Upper lobe of right lung (tissue), 1 donor: Measurements from ENCODE around the gene P2RX3. TPM values are rescaled to one million over a fixed set of nuclear protein-coding genes. Genes with fewer than 3 reads are reported as not detected.

ENCODE experiments used
- ATAC-seq: fragments of 200-7000 bp; cut with Tn5 transposase; one replicate; pipeline ENCODE4 v1.9.1; 2020; ENCODE audit warnings: mild to moderate bottlenecking, moderate library complexity
- DNase-seq: peaks from one replicate; pipeline ENCODE4 v3.0.0-alpha.2; 2020
- H3K27ac ChIP-seq: fragments of 200-600 bp; one replicate; pipeline ENCODE4 v1.8.0; 2022
- H3K27me3 ChIP-seq: fragments of 200-600 bp; one replicate; pipeline ENCODE4 v1.8.0; 2022; ENCODE audit warnings: mild to moderate bottlenecking
- H3K36me3 ChIP-seq: fragments of 200-600 bp; one replicate; pipeline ENCODE4 v1.8.0; 2022
- H3K4me1 ChIP-seq: fragments of 200-600 bp; one replicate; pipeline ENCODE4 v1.8.0; 2022
- H3K4me3 ChIP-seq: fragments of 200-600 bp; one replicate; pipeline ENCODE4 v1.8.0; 2022; ENCODE audit warnings: mild to moderate bottlenecking
- H3K9me3 ChIP-seq: fragments of 200-600 bp; one replicate; pipeline ENCODE4 v1.8.0; 2022
- intact Hi-C: fragments of 100-400 bp; cut with DNase I; formaldehyde crosslinking; loops from one replicate; pipeline ENCODE4 v1.11.0; 2022
- total RNA-seq: library from RNA; stranded (reverse); fragmentation: NEBNext Ultra II Directional; extraction: Animal tissue kit (Norgen Biotek cat#: 25700); gene quantifications from one replicate; pipeline ENCODE4 v1.2.1, GENCODE V29; 2021
- TF ChIP-seq, protein P1 (sequence below): fragments of 200-600 bp; IDR thresholded peaks from one replicate; pipeline ENCODE4 v1.8.0; 2022; ENCODE audit warnings: antibody characterized with exemption
- donor health status: DM: no; HTN: yes; CAD: no; lungs with severe emphysema.

The P2RX3 gene
- total RNA-seq, 1 donor from 2014 or later: not detected

DNA sequence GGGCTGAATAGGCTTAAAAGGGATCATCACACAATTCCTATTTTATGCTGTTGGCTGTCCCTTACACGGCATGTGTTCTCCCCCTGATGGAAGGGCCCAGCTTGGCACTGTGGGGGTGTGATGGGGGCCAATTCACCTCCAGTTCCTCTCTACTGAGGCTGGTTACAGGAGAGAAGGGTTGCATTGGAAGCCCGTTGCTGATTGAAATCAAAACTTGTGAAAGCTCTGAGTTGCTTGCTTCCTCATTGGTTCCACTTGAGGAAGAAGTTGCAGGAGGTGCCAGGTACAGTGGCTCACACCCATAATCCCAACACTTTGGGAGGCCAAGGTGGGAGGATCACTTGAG lies 65.6 kb downstream of the P2RX3 start:
- Histone ChIP-seq H3K9me3 (no peaks in the 10 kb centered on the region), H3K27ac (no peak overlapping the region), H3K4me1 (peaks cover 21% of the 10 kb centered on the region), H3K4me3 (no peak overlapping the region), H3K27me3 (no peaks in the 10 kb centered on the region), H3K36me3 (peaks cover 20% of the 10 kb centered on the region)
- TF ChIP-seq, protein P1, sequence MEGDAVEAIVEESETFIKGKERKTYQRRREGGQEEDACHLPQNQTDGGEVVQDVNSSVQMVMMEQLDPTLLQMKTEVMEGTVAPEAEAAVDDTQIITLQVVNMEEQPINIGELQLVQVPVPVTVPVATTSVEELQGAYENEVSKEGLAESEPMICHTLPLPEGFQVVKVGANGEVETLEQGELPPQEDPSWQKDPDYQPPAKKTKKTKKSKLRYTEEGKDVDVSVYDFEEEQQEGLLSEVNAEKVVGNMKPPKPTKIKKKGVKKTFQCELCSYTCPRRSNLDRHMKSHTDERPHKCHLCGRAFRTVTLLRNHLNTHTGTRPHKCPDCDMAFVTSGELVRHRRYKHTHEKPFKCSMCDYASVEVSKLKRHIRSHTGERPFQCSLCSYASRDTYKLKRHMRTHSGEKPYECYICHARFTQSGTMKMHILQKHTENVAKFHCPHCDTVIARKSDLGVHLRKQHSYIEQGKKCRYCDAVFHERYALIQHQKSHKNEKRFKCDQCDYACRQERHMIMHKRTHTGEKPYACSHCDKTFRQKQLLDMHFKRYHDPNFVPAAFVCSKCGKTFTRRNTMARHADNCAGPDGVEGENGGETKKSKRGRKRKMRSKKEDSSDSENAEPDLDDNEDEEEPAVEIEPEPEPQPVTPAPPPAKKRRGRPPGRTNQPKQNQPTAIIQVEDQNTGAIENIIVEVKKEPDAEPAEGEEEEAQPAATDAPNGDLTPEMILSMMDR: no peak
- peak; percentile 21 for ATAC-seq
- intact Hi-C loops: no loop called here
- no peak for DNase-seq

DNA sequence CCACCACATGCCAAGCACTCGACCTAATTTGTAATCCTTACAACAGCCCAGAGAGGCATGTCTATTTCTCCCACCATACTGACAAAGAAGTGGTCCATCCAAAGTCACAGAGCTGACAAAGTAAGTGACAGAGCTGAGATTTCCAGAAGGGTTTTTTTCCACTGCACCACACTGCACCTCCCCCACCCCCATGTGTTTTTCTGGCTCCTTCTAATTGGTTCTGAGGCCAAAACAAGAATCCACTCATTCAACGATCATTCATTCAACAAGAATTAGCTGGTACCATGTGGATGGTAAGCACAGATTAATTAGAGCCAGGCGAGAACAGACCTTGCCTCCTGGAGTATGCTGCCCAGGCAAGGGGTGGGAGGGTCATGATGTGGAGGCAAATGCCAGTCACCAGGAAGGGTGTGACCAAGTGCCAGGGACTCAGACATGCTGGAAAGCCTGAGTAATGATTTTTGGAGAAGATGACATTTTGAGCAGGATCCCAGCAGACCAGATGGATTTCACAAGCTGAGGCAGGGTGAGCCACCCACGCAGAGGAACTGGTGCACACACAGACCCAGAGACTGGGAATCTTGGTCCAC lies 67.2 kb downstream of the P2RX3 start:
- peaks cover 36% of the 10 kb centered on the region for H3K36me3 ChIP-seq
- no peaks in the 10 kb centered on the region for H3K27me3 ChIP-seq
- ATAC-seq (peak; percentile 34), DNase-seq (no peak)
- H3K4me3 ChIP-seq: no peak overlapping the region
- intact Hi-C loops: no loop called here
- peaks cover 21% of the 10 kb centered on the region for H3K4me1 ChIP-seq
- TF ChIP-seq, protein P1: no peak
- no peaks in the 10 kb centered on the region for H3K9me3 ChIP-seq
- no peak overlapping the region for H3K27ac ChIP-seq

DNA sequence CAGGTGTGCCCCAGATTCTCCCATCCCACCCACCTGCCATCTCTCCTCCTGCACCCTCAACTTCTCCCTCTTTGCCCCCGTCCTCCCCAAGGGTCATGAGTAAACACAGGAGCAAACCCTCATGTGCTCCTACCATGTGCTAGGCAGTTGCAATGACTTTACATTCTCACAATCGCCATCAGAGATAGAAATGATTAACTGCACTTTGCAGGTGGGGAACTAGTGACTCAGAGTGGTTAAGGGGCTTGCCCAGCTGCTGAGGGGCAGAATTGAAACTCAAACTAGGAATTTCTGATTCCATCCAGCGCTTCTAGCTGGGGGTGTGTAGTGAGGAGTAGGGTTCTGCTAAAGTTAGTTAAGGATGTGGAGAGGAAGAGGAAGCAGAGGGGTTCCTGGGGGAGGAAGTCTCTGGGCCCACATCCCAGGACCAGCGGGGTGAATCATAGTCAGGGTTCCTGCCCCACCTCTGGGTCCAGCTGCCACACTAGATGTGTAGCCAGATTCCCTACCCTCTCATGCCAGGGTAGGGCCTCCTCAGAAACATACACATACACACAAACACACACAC lies 68.3 kb downstream of the P2RX3 start:
- peak overlapping the region; percentile 21 for H3K27ac ChIP-seq
- no peak for DNase-seq

DNA sequence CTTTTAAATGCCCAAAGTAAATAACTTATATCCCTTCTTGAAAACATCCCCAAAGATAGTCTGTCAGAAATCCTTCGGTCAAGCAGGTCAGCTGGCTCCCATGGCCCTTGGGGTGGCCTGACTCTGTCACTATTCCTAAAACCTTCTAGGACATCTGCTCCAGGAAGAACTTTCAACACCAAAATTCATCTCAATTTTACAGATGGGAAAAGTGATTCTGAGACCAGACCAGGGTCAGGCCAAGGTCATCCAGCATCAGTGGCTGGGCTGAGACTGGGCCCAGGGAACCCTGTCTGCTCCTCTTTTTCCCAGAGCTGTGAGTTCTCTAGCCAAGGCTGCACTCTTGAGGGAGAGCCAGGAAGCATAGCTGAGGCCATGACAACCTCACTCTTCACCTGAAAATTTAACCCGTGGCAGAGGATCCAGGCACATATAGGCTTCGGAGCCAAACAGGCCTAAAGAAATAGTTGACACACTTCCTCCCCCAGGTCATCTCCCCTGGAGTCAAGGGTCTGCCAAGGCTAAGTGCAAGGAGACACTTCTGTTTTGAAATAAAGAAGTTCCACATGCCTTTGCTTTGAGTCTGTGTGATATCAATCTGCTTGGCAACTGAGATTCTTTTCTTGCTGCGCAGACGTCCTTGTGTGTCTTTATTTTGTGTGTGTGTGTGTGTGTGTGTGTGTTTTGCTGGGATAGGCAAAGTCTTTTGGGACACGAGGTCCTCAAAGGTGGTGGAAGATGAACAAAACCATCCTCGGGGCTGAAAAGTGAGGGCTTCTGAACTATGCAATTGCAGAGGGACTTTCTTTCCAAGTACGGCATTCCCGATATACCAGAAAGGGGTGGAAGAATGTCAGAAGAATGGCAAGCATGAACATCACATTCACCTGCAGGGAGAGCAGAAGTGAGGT lies 69.1 kb downstream of the P2RX3 start:
- ATAC-seq: no peak
- Histone ChIP-seq H3K36me3 (peaks cover 55% of the 10 kb centered on the region), H3K27ac (peak overlapping the region; percentile 21), H3K4me1 (peaks cover 21% of the 10 kb centered on the region), H3K9me3 (no peaks in the 10 kb centered on the region), H3K4me3 (no peak overlapping the region), H3K27me3 (no peaks in the 10 kb centered on the region)
- no peak for DNase-seq
- TF ChIP-seq, protein P1: no peak
- intact Hi-C loops: no loop called here

More for the DNA sequence above, 68.3 kb downstream of the P2RX3 start:
- Histone ChIP-seq H3K4me3 (no peak overlapping the region), H3K9me3 (no peaks in the 10 kb centered on the region), H3K27me3 (no peaks in the 10 kb centered on the region), H3K4me1 (peaks cover 21% of the 10 kb centered on the region), H3K36me3 (peaks cover 46% of the 10 kb centered on the region)
- intact Hi-C loops: no loop called here
- TF ChIP-seq, protein P1: no peak
- ATAC-seq: peak; percentile 71

DNA sequence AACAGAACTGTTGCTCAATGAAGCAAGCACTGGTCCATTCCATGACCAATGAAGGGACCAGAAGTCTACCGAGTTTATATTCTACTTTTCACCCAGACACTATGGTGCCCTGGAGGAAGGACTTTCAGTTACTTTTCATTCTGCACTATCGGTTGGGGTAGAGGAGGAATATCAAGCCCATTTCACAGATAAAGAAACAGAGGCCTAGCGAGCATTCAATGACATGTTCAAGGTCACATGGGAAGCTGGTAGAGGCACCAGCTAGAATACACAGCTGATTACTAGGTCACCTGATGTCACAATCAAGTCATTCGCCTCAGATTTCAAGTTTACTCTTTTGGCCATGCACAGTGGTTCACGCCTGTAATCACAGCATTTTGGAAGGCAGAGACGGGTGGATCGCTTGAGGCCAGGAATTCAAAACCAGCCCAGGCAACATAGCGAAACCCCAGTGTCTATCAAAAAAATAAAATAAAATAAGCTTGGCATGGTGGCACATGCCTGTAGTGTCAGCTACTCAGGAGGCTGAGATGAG lies 69.9 kb downstream of the P2RX3 start:
- intact Hi-C loops: no loop called here
- H3K27ac ChIP-seq: no peak overlapping the region
- no peak overlapping the region for H3K4me3 ChIP-seq
- DNase-seq (no peak), ATAC-seq (no peak)
- no peaks in the 10 kb centered on the region for H3K9me3 ChIP-seq
- TF ChIP-seq, protein P1: no peak
- no peaks in the 10 kb centered on the region for H3K27me3 ChIP-seq
- peaks cover 21% of the 10 kb centered on the region for H3K4me1 ChIP-seq
- H3K36me3 ChIP-seq: peaks cover 62% of the 10 kb centered on the region
